ENCODE data around the gene VDAC2. TPM values are rescaled to one million over a fixed set of nuclear protein-coding genes. Genes with fewer than 3 reads are reported as not detected.

The VDAC2 gene
- total and polyA plus RNA-seq, 10 of the 15 experiments (the other 5 are each of a cell fraction or from before 2014, with no cell fraction given): 73.4 to 294 (median 146) TPM

DNA sequence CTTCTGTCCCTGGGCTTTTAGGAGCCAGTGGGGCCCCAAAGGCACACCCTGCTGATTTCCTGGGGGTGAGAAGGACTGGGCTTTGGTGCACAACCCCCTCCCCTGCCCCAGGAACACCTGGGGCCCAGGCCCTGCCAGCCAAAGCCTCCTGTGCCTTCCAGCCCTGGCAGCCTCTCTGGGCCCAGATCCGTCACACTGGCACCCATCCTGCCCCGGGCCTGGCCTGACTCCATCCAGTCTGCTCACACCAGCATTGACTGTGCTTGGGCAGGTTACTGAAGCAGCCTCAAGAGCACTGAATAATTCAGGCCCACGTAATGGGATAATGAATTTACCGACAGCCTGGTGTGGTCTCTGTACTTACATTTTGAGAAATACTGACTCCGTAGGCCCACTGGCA is 37.2 kb downstream of the VDAC2 start (continued):
- TF ChIP-seq, protein P1, sequence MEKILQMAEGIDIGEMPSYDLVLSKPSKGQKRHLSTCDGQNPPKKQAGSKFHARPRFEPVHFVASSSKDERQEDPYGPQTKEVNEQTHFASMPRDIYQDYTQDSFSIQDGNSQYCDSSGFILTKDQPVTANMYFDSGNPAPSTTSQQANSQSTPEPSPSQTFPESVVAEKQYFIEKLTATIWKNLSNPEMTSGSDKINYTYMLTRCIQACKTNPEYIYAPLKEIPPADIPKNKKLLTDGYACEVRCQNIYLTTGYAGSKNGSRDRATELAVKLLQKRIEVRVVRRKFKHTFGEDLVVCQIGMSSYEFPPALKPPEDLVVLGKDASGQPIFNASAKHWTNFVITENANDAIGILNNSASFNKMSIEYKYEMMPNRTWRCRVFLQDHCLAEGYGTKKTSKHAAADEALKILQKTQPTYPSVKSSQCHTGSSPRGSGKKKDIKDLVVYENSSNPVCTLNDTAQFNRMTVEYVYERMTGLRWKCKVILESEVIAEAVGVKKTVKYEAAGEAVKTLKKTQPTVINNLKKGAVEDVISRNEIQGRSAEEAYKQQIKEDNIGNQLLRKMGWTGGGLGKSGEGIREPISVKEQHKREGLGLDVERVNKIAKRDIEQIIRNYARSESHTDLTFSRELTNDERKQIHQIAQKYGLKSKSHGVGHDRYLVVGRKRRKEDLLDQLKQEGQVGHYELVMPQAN (conservative IDR thresholded peaks at IDR 0.05): no peak
- TF ChIP-seq, protein P2, sequence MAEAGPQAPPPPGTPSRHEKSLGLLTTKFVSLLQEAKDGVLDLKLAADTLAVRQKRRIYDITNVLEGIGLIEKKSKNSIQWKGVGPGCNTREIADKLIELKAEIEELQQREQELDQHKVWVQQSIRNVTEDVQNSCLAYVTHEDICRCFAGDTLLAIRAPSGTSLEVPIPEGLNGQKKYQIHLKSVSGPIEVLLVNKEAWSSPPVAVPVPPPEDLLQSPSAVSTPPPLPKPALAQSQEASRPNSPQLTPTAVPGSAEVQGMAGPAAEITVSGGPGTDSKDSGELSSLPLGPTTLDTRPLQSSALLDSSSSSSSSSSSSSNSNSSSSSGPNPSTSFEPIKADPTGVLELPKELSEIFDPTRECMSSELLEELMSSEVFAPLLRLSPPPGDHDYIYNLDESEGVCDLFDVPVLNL (IDR thresholded peaks at IDR 0.05; ENCODE audit: low read depth, low read length): no peak
- TF ChIP-seq PAX5 (IDR thresholded peaks at IDR 0.05; ENCODE audit: borderline replicate concordance, low read depth, low read length) (no peak), YY1 (IDR thresholded peaks at IDR 0.05; ENCODE audit: low read depth, low read length) (no peak)
- TF ChIP-seq, protein P3, sequence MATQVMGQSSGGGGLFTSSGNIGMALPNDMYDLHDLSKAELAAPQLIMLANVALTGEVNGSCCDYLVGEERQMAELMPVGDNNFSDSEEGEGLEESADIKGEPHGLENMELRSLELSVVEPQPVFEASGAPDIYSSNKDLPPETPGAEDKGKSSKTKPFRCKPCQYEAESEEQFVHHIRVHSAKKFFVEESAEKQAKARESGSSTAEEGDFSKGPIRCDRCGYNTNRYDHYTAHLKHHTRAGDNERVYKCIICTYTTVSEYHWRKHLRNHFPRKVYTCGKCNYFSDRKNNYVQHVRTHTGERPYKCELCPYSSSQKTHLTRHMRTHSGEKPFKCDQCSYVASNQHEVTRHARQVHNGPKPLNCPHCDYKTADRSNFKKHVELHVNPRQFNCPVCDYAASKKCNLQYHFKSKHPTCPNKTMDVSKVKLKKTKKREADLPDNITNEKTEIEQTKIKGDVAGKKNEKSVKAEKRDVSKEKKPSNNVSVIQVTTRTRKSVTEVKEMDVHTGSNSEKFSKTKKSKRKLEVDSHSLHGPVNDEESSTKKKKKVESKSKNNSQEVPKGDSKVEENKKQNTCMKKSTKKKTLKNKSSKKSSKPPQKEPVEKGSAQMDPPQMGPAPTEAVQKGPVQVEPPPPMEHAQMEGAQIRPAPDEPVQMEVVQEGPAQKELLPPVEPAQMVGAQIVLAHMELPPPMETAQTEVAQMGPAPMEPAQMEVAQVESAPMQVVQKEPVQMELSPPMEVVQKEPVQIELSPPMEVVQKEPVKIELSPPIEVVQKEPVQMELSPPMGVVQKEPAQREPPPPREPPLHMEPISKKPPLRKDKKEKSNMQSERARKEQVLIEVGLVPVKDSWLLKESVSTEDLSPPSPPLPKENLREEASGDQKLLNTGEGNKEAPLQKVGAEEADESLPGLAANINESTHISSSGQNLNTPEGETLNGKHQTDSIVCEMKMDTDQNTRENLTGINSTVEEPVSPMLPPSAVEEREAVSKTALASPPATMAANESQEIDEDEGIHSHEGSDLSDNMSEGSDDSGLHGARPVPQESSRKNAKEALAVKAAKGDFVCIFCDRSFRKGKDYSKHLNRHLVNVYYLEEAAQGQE (IDR thresholded peaks at IDR 0.05; ENCODE audit: low read depth, low read length): no peak
- TF ChIP-seq, protein P4, sequence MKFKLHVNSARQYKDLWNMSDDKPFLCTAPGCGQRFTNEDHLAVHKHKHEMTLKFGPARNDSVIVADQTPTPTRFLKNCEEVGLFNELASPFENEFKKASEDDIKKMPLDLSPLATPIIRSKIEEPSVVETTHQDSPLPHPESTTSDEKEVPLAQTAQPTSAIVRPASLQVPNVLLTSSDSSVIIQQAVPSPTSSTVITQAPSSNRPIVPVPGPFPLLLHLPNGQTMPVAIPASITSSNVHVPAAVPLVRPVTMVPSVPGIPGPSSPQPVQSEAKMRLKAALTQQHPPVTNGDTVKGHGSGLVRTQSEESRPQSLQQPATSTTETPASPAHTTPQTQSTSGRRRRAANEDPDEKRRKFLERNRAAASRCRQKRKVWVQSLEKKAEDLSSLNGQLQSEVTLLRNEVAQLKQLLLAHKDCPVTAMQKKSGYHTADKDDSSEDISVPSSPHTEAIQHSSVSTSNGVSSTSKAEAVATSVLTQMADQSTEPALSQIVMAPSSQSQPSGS (IDR thresholded peaks at IDR 0.05; ENCODE audit: low read length): no peak
- TF ChIP-seq, protein P5, sequence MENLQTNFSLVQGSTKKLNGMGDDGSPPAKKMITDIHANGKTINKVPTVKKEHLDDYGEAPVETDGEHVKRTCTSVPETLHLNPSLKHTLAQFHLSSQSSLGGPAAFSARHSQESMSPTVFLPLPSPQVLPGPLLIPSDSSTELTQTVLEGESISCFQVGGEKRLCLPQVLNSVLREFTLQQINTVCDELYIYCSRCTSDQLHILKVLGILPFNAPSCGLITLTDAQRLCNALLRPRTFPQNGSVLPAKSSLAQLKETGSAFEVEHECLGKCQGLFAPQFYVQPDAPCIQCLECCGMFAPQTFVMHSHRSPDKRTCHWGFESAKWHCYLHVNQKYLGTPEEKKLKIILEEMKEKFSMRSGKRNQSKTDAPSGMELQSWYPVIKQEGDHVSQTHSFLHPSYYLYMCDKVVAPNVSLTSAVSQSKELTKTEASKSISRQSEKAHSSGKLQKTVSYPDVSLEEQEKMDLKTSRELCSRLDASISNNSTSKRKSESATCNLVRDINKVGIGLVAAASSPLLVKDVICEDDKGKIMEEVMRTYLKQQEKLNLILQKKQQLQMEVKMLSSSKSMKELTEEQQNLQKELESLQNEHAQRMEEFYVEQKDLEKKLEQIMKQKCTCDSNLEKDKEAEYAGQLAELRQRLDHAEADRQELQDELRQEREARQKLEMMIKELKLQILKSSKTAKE (IDR thresholded peaks at IDR 0.05; ENCODE audit: low read depth, poor library complexity, severe bottlenecking): no peak
